ENCODE data around the gene DYNC2I2.

- TF ChIP-seq CTCF (conservative IDR thresholded peaks at IDR 0.05; ENCODE audit: low read depth, low read length) (no peak), ELK1 (IDR thresholded peaks at IDR 0.05; ENCODE audit: borderline replicate concordance, low read depth, low read length) (no peak), POLR2A (IDR thresholded peaks at IDR 0.05; ENCODE audit: low read depth, low read length) (no peak), CEBPB (IDR thresholded peaks at IDR 0.05; ENCODE audit: low read depth, low read length) (no peak), RAD21 (IDR thresholded peaks at IDR 0.05; ENCODE audit: low read length) (no peak), NFE2L2 (IDR thresholded peaks at IDR 0.05; ENCODE audit: low read depth, low read length) (no peak), SMC3 (IDR thresholded peaks at IDR 0.05; ENCODE audit: low read depth, low read length) (no peak), BHLHE40 (IDR thresholded peaks at IDR 0.05; ENCODE audit: low read depth, low read length) (no peak), FOS (IDR thresholded peaks at IDR 0.05; ENCODE audit: low read depth, low read length) (no peak), RFX5 (IDR thresholded peaks at IDR 0.05; ENCODE audit: low read depth, low read length) (no peak), USF2 (IDR thresholded peaks at IDR 0.05; ENCODE audit: low read depth, low read length) (no peak), CHD1 (IDR thresholded peaks at IDR 0.05; ENCODE audit: low read depth, low read length) (no peak), MAFK (IDR thresholded peaks at IDR 0.05; ENCODE audit: low read depth, low read length) (no peak)
Measured at GRCh38 chr9:128638580-128638979, 18.1 kb downstream of the DYNC2I2 start.
